ENCODE measurements around the gene RAB40C.

DNA sequence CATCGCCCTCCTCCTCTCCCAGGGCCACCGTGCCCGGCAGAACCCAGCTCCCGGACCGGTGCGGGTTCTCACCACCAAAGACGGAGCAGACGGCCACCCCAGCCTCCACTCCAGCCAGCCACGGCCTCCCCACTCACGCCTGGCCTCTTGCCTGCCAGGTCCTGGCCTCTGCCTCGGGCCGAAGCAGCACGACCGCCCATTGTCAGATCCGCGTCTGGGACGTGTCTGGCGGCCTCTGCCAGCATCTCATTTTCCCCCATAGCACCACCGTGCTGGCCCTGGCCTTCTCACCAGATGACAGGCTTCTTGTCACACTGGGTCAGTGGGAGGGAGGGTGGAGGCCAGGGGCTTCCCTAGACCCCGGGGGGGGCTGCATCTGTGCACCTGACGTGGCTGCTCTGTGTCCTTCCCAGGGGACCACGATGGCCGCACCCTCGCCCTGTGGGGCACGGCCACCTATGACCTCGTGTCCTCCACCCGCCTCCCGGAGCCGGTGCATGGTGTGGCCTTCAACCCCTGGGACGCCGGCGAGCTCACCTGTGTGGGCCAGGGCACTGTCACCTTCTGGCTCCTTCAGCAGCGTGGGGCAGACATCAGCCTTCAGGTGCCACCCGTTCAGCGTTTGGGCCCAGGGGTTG, 71.4 kb downstream of the RAB40C start:
- TF ChIP-seq, protein P1, sequence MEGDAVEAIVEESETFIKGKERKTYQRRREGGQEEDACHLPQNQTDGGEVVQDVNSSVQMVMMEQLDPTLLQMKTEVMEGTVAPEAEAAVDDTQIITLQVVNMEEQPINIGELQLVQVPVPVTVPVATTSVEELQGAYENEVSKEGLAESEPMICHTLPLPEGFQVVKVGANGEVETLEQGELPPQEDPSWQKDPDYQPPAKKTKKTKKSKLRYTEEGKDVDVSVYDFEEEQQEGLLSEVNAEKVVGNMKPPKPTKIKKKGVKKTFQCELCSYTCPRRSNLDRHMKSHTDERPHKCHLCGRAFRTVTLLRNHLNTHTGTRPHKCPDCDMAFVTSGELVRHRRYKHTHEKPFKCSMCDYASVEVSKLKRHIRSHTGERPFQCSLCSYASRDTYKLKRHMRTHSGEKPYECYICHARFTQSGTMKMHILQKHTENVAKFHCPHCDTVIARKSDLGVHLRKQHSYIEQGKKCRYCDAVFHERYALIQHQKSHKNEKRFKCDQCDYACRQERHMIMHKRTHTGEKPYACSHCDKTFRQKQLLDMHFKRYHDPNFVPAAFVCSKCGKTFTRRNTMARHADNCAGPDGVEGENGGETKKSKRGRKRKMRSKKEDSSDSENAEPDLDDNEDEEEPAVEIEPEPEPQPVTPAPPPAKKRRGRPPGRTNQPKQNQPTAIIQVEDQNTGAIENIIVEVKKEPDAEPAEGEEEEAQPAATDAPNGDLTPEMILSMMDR (conservative IDR thresholded peaks at IDR 0.05; ENCODE audit: low read depth, low read length), result 0 out of 2 replicates have a peak, but pooled peaks have one; percentile 9
- no peak for TF ChIP-seq EZH2 (IDR thresholded peaks at IDR 0.05; ENCODE audit: borderline replicate concordance, low read depth, low read length, poor library complexity, severe bottlenecking)
